IPS-18c (cell line): ENCODE data around the gene CDY2A.
"Not testable (repeated sequence)": the region's sequence is repeated elsewhere in the genome, so short reads cannot be mapped to it uniquely, and the experiment has no call there.

ENCODE experiments used
- H3K4me3 ChIP-seq: 2 replicates; pipeline ENCODE4 v1.7.0; 2013; ENCODE audit warnings: low read depth, mild to moderate bottlenecking, low read length, moderate library complexity; ENCODE audit not compliant: insufficient read depth
- H3K9me3 ChIP-seq: one replicate; pipeline ENCODE4 v1.6.1; 2013; ENCODE audit warnings: mild to moderate bottlenecking, low read length, moderate library complexity; ENCODE audit not compliant: control insufficient read depth, insufficient read depth

Gene CDY2A

GRCh38 chrY:18025487-18025886 is at the start of gene CDY2A:
CDY2A (plus strand) TSS chrY:18025787; CDS start chrY:18026115, 328 bp downstream.
- not testable (repeated sequence) for H3K9me3 ChIP-seq, H3K4me3 ChIP-seq

DNA sequence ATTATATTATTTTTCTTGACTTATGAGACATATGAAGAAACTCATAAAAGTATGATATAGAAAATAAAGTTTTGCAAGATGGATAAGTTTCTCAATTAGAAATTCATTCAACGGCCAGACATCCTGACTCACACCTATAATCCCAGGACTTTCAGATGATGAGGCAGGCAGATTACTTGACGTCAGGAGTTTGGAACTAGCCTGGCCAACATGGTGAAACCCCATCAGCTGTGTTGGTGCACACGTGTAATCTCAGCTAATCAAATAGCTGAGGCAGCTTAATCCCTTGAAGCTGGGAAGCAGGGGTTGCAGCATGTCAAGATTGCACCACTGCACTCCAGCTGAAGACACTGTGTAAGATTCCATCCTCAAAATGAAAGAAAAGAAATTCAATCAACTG is 28.0 kb upstream of the CDY2A start:
- not testable (repeated sequence) for H3K4me3 ChIP-seq, H3K9me3 ChIP-seq

DNA sequence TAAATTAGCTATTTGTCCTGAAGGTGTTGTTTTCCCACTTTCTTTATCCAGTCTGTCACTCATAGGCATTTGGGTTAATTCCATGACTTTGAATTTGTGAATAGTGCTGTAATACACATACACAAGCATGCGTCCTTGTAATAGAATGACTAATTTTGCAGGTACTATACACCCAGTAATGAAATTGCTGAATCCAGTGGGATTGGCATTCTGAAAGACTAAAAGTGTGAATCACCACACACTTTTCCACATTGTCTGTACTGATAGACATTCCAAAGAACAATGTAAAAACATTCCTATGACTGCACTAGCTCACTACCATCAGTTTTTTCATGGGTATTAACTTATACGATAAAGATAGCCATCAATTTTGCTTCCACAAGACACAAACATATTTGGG is 27.3 kb upstream of the CDY2A start:
- not testable (repeated sequence) for H3K9me3 ChIP-seq, H3K4me3 ChIP-seq

- H3K9me3 ChIP-seq, H3K4me3 ChIP-seq: not testable (repeated sequence)
These were observed 1.7 kb upstream of the CDY2A start for GRCh38 chrY:18023897-18024296.

GRCh38 chrY:18028845-18029244 is 3.3 kb downstream of the CDY2A start:
- not testable (repeated sequence) for H3K4me3 ChIP-seq, H3K9me3 ChIP-seq

DNA sequence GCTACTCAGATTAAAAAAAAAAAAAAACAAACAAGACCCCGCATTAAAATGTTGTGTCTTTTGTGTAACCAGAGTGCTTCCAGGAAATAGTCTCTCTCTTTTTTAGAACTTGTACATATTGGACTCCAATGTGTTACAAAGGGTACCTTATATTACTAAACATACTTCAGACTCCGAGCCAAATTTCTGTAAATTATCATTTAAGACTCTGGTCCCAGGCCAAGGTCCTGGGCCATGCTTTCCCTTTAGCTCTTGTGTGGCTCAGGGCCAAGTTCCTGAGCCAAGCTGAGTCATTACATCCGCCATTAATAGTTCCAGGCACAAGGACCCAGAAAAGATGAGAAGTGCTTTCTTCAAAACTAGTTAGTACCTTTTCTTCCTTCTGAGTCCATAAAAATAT is 4.6 kb downstream of the CDY2A start:
- not testable (repeated sequence) for H3K4me3 ChIP-seq, H3K9me3 ChIP-seq

DNA sequence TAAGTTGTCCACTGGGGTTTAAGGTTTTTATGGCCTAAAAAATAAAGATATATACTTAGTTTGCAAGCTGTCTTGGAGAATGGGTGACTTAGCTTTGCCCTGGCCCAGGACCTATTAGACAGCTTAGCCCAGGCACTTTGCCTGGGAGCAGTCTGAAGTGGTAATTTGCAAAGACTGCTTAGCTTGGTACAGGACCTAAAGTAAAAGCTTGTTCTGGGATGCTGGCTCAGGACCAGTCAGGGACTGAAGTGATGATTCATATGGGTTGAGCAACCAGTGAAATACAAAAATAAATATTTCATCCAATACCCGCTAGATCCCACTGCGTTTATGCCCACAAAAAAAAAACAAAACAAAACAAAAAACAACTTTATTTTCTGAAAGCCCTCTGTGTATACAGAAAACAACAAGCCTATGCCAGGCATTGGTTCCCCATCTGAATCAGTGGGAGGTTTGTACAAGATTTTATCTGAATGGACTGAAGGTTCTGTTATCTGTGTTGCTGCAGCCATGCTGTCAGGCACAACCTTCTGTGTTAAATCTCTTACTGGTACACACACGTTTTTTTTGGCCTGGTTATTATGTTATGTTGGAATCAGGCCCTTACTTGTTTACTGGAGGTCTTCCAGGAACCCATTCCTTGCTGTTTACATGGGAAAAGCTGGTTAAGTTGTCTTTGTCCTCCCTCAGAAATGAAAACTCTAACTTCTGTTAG is 8.7 kb downstream of the CDY2A start:
- H3K4me3 ChIP-seq, H3K9me3 ChIP-seq: not testable (repeated sequence)

GRCh38 chrY:18034864-18035263 is 9.3 kb downstream of the CDY2A start:
- not testable (repeated sequence) for H3K9me3 ChIP-seq, H3K4me3 ChIP-seq

DNA sequence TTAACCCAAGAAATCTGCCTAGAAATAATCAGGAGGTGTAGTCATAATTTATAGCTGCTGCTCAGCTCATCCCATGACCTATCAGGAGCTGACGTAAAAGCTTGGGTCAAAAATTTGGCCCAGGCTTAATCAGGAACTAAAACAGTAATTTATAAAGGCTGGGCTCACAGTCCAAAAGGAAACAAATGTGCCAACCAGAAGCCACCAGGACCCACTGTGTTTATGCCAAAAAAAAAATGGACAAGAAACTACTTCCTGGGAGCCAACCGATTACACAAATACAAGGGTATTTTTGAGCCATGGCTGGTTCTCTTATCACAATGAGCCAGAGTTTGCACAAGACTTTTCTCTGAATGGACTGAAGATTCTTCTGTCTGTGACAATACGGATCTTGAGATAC is 19.4 kb downstream of the CDY2A start:
- H3K4me3 ChIP-seq, H3K9me3 ChIP-seq: not testable (repeated sequence)

GRCh38 chrY:18048149-18049040 is 22.8 kb downstream of the CDY2A start:
- not testable (repeated sequence) for H3K4me3 ChIP-seq, H3K9me3 ChIP-seq

DNA sequence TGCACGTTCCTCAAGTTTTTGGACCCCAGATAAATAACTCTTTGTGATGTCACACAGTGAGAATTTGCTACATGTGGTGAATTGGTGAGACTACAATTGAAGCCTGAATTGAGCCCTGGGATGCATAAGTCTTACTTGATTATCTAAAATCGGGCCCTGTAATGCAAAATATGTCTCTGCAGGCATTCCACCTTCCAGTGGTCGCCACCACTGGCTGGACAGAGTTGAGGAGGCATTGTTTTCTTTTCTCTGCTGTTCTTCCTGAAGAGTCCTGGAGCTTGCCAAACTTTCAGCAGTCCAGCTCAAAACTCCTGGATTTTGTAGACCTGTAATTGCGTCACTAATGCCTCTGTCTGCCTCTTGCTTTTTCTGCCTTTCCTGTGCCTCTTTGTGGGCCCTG is 23.5 kb downstream of the CDY2A start:
- H3K9me3 ChIP-seq, H3K4me3 ChIP-seq: not testable (repeated sequence)

- not testable (repeated sequence) for H3K9me3 ChIP-seq, H3K4me3 ChIP-seq
These were observed 30.9 kb downstream of the CDY2A start for GRCh38 chrY:18056473-18056872.

DNA sequence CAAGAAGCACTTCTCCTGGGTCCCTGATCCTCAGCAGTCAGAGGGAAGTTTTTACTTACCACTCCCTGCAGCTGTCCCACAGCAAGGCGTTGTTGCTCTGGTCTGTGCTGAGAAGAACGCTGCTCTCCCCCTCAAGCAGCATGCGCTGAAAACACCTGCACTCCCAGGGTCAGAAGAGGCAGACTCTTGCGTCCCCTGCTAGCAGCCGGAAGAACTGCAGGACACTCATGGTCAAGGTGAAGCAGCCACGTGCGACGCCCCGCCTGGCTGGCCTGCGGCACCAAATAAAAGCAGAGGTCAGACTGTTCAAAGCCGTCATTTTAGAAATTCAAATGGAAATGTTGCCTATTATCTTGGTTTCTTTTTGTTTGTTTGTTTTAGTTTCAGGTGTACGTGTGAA is 47.9 kb downstream of the CDY2A start:
- not testable (repeated sequence) for H3K4me3 ChIP-seq, H3K9me3 ChIP-seq
